Measurements from ENCODE around the gene KRT222.

GRCh38 chr17:40663252-40663651 is 1.7 kb downstream of the KRT222 start:
- TF ChIP-seq CTCF (IDR thresholded peaks at IDR 0.05; ENCODE audit: low read length) (no peak), EZH2 (IDR thresholded peaks at IDR 0.05; ENCODE audit: borderline replicate concordance, low read length) (no peak)

Data from OCI-LY1 (cell line).